Retinal pigment epithelial cell (primary cell): ENCODE results near the gene LIPM.

Experiments
- DNase-seq: peaks from one replicate; pipeline ENCODE4 v3.0.0-alpha.2; 2010; ENCODE audit warnings: low read depth
- H3K4me3 ChIP-seq: 2 replicates; pipeline ENCODE4 v1.5.1; 2011; ENCODE audit warnings: mild to moderate bottlenecking, low read length, control low read depth, moderate library complexity
- TF ChIP-seq, protein P1 (sequence below): conservative IDR thresholded peaks from 2 replicates; pipeline ENCODE4 v1.5.1; 2011; ENCODE audit warnings: low read depth, low read length, control low read depth, inconsistent platforms

LIPM gene

DNA sequence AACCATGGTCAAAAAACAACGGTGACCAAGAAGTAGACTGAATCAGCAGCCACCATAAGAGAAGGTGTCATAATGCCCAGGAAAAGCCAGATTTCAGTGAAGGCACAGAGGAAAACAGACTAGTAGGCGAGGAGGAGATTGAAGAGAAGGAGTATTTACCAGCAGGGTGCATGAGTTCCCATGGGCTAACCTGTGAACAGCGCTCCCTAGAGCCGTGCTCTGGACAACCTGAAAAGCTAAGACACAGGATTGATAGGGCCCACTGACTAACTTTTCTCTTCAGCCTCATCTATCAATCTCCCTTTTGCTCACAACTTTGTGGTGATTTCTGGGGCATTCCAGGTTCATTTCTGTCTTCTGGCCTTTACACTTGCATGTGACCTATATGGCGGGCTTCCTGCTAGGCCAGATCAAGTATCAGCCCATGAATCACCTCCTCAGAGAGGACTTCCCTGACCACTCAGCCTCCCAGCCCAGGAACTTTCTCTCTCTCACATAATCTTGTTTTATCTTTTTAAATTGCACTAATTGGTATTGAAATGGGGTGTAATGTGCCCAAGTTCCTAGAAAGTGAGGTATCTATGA, 36.3 kb downstream of the LIPM start:
- no peak for DNase-seq
- H3K4me3 ChIP-seq, result no peak overlapping the region
- TF ChIP-seq, protein P1, sequence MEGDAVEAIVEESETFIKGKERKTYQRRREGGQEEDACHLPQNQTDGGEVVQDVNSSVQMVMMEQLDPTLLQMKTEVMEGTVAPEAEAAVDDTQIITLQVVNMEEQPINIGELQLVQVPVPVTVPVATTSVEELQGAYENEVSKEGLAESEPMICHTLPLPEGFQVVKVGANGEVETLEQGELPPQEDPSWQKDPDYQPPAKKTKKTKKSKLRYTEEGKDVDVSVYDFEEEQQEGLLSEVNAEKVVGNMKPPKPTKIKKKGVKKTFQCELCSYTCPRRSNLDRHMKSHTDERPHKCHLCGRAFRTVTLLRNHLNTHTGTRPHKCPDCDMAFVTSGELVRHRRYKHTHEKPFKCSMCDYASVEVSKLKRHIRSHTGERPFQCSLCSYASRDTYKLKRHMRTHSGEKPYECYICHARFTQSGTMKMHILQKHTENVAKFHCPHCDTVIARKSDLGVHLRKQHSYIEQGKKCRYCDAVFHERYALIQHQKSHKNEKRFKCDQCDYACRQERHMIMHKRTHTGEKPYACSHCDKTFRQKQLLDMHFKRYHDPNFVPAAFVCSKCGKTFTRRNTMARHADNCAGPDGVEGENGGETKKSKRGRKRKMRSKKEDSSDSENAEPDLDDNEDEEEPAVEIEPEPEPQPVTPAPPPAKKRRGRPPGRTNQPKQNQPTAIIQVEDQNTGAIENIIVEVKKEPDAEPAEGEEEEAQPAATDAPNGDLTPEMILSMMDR, result no peak

DNA sequence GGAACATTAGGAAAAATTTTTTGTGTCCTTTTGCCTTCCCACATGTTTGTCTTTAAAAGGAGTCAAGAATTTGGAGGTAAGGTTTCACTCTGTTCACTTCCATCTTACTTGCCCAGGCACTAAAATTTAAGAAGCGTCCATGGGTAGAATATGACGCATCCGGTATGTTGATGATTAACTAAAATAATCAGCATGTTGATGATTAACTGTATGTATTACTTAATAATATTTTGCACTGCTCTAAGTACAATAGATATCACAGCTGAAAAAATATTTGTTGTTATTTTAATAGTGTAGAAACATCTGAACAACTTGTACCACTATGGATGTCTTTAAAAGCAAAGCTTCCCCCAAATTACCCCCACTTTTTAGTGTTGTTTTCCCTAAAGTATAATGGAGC, 37.6 kb downstream of the LIPM start:
- DNase-seq, result no peak
- TF ChIP-seq, protein P1, result no peak

DNA sequence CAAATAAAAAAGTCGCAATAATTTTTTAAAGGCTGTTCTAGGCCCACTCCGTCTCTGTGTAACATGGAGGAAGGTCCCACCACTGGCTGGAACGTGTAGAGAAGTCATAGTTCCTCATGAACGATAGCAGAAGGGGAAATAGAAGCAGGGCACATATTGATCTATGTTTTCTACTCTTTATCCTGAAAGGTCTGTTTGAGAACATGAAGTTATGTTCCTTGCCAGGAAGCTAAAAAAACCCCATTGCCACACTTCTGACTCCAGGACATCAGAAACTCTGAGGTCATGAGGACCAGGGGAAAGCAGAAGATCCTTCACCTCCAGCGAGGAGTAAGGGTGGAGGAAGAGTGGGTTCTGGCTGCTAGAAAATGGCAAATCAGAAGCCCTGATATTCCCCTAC, 38.4 kb downstream of the LIPM start:
- TF ChIP-seq, protein P1, result no peak
- DNase-seq, result no peak

More for the DNA sequence above, 37.6 kb downstream of the LIPM start:
- no peak overlapping the region for H3K4me3 ChIP-seq

DNA sequence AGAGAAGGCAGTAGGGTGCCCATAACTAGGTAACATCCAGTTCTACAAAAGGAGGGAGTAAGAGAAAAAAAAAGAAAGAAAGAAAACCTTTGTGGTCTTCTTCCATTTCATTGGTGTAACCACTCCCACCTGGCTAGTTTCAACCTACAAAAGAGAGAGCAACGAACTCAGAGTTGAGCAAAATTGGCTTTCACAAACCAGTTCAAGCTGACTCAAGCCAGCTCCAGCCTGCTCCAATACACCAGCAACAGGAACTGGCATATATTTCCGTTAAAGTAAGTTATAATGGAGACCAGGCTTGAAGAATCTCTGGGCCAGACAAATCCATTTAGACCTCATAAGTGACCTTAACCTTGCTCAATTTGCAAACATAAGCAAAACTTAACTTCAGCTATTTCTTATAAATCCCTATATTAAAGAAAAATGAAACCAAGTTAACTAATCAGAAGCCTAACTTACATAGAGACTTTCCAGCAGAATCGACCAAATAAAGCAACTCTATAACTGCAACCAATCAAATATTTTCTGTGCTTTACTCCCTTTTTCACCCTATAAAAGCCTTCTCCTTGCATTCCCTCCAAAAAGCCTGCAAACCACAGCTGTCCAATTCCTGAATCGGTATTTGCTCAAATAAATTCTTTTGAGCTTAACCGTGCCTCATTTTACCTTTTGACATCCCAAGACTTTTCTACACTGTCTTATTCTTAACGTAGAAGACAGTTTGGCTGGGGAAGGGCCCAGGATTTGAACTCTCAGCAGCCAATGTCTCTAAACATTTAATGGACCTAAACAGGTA, 39.0 kb downstream of the LIPM start:
- no peak for DNase-seq
- H3K4me3 ChIP-seq, result no peak overlapping the region
- TF ChIP-seq, protein P1, result no peak

More for the DNA sequence above, 38.4 kb downstream of the LIPM start:
- no peak overlapping the region for H3K4me3 ChIP-seq

DNA sequence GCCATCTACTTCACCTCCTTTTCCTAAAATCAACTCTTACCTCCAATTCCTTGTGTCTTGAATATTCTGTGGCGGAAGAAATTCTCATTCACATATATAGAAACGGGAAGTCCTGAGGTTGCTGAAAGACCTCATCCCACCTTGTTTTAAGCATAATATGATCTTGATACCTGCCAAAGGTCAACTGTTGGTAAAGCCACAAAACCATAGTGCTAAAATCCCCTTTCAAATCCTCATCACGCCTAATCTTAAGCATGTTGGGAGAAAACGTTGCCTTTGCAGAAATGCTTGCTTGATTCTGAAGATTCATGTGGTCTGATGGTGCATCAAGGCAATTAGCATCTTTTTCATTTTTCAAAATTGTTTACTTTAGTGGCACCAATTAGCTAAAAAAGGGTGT, 40.6 kb downstream of the LIPM start:
- H3K4me3 ChIP-seq, result no peak overlapping the region
- no peak for DNase-seq
- TF ChIP-seq, protein P1, result no peak

DNA sequence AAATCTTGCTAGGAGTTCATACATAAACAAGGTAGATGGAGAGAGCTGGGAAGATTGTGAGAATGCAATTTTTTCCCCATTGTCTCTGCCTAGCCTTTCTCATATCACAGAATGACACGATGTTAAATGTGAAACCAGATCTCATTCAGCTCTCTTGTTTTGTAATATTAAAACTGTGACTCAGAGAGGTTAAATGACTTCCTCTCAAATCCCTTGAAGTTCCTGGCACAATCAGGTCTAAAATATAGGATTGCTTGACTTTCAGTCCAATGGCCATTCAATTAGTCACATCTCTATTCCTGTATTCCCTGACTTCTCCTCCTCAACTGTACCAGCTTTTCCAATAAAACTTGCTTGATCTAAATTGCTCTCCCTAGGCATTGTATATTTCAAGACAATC, 46.0 kb downstream of the LIPM start:
- H3K4me3 ChIP-seq, result no peak overlapping the region
- DNase-seq, result peak; percentile 78
- TF ChIP-seq, protein P1, result no peak

DNA sequence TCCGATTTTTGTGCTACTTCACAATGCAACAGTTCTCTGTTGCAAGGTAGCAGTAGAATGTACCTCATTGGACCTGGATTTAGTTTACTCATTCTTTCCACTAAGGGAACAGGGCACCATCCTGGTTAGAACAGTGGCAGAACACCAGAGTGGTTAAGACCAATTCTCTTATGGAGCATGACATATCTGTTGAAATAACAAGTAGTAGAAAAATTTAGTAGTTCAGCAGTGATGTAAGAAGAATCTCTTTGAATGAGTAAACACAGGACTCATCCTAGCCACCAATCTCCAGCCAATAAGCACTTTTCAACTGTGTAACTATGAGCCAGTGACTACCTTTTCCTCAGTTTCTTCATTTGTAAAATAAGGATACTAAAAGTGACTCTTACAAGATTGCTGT, 46.7 kb downstream of the LIPM start:
- H3K4me3 ChIP-seq, result no peak overlapping the region
- TF ChIP-seq, protein P1, result no peak
- DNase-seq, result no peak
